K562 (cell line): ENCODE data around the gene USH1G. TPM values are rescaled to one million over a fixed set of nuclear protein-coding genes. Genes with fewer than 3 reads are reported as not detected.
A peak's percentile ranks its signal among the peaks of the same experiment; 100 is the strongest.

Source experiments
- ARHGAP35 ChIP-seq: fragments of 450-650 bp; IDR thresholded peaks from 2 replicates; pipeline ENCODE4 v1.6.1; 2018; ENCODE audit not compliant: partially characterized antibody
- DLX4 ChIP-seq: fragments of 250-450 bp; sonication (Bioruptor Pico); IDR thresholded peaks from 2 replicates; pipeline ENCODE4 v1.6.1; 2021; ENCODE audit warnings: mild to moderate bottlenecking
- EP300 ChIP-seq: IDR thresholded peaks from 2 replicates; pipeline ENCODE4 v1.6.1; 2012; ENCODE audit warnings: low read length, improper control_type of control experiment
- MEF2D ChIP-seq: conservative IDR thresholded peaks from 2 replicates; pipeline ENCODE4 v1.6.1; 2016; ENCODE audit warnings: low read depth, missing genetic modification characterization, missing compliant biosample characterization
- NFATC3 ChIP-seq: fragments of 450-650 bp; IDR thresholded peaks from 2 replicates; pipeline ENCODE4 v1.6.1; 2017; ENCODE audit warnings: mild to moderate bottlenecking
- POLR2AphosphoS5 ChIP-seq: IDR thresholded peaks from 2 replicates; pipeline ENCODE4 v1.6.1; 2011; ENCODE audit warnings: mild to moderate bottlenecking, low read depth, low read length, moderate library complexity; ENCODE audit not compliant: control insufficient read depth, insufficient read depth
- POLR2B ChIP-seq: fragments of 450-650 bp; IDR thresholded peaks from 2 replicates; pipeline ENCODE4 v1.6.1; 2018; ENCODE audit warnings: low read depth; ENCODE audit not compliant: partially characterized antibody
- RUNX1 ChIP-seq: sonication (generic); IDR thresholded peaks from 2 replicates; pipeline ENCODE4 v1.6.1; 2016; ENCODE audit warnings: antibody characterized with exemption, low read depth
- ZFX ChIP-seq: sonication (generic); formaldehyde crosslinking; IDR thresholded peaks from 2 replicates; pipeline ENCODE4 v1.8.0; 2022; ENCODE audit warnings: mild to moderate bottlenecking, missing genetic modification reagents, moderate library complexity
- ZNF717 ChIP-seq: fragments of 250-450 bp; sonication (Bioruptor Pico); IDR thresholded peaks from 2 replicates; pipeline ENCODE4 v1.5.0; 2021
- polyA plus RNA-seq, 8 experiments: library from polyadenylated mRNA; depleted of rRNA in 4 of 8; stranded (reverse) in 5 of 8; unstranded in 3 of 8; fragments of >200 nt; fragmentation: Nextera tagmentation in 2 of 8; fragmentation: Illumina TruSeq in 1 of 8; extraction: Ambion mirVana in 2 of 8; extraction: Trizol in 1 of 8; gene quantifications; 2 replicates each; pipeline versions ENCODE4 v1.2.1 to v1.2.3, GENCODE V29; 2011 to 2014; ENCODE audit warnings: inconsistent platforms in 1 of 8, missing spikeins in 1 of 8
- total RNA-seq, 7 experiments: library from RNA; depleted of rRNA in 6 of 7; stranded (reverse); fragments of >200 nt in 6 of 7; fragmentation: Illumina TruSeq in 2 of 7; extraction: Trizol in 2 of 7; gene quantifications; 2 replicates each; pipeline versions ENCODE4 v1.2.1 to v1.2.3, GENCODE V29; 2011 to 2021; ENCODE audit warnings: low replicate concordance in 1 of 7
- TF ChIP-seq, protein P1 (sequence below), 2 experiments: fragments of 450-650 bp in 1 of 2; sonication (generic) in 1 of 2; formaldehyde crosslinking; conservative IDR thresholded peaks; 2 replicates each; pipeline versions ENCODE4 v1.4.0 to v1.8.1; 2020 to 2022; ENCODE audit warnings: mild to moderate bottlenecking in 1 of 2, missing genetic modification reagents in 1 of 2
- TF ChIP-seq, protein P2 (sequence below): fragments of 450-650 bp; IDR thresholded peaks from 2 replicates; pipeline ENCODE4 v1.6.1; 2016; ENCODE audit warnings: low read depth
- TF ChIP-seq, protein P3 (sequence below): fragments of 450-650 bp; IDR thresholded peaks from one replicate; pipeline ENCODE4 v1.6.1; 2018; ENCODE audit warnings: mild to moderate bottlenecking, moderate library complexity; ENCODE audit not compliant: partially characterized antibody
- TF ChIP-seq, protein P4 (sequence below): IDR thresholded peaks from 2 replicates; pipeline ENCODE4 v1.6.1; 2014; ENCODE audit warnings: antibody characterized with exemption
- TF ChIP-seq, protein P5 (sequence below): sonication (generic); formaldehyde crosslinking; IDR thresholded peaks from 2 replicates; pipeline ENCODE4 v1.9.0; 2022; ENCODE audit warnings: mild to moderate bottlenecking, missing genetic modification reagents

The USH1G gene
- total and polyA plus RNA-seq, 9 of the 15 experiments (the other 6 are each of a cell fraction or from before 2014, with no cell fraction given), result 0.22 to 1.00 (median 0.64) TPM; not detected in 2

DNA sequence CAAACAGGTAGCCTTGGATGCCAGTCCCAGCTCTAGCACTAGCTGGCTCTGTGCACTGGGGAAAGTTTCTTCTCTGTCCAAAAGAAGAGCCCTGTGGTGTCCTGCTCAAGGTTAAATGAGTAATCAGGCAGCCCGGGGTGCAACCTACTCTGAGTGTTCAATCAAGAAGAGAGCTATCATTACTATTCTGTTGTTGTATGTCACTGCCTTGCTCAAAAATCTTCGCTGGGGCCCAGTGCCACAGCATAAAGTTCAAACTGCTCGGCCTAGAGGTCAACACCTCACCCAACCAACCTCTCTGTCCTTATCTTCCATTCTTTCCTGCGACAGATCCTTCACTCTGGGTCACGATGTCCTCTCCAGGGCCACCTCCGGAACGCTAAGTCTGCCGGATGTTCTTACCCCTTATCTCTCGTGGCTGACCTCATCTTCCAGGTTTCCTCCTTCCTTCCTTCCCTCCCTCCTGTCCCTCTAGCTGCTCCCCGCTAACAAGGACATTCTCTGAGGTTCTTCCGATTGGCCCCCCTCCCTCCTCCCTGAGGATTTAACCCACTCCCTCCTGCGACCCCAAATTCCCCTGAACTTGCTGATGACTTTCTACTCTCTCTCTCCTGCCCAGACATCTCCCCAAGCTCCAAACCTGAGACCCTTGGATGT lies 54.7 kb downstream of the USH1G start (continued):
- TF ChIP-seq MEF2D, result peak; percentile 28; the same call in 1 of the 2 replicates
- TF ChIP-seq, protein P1, sequence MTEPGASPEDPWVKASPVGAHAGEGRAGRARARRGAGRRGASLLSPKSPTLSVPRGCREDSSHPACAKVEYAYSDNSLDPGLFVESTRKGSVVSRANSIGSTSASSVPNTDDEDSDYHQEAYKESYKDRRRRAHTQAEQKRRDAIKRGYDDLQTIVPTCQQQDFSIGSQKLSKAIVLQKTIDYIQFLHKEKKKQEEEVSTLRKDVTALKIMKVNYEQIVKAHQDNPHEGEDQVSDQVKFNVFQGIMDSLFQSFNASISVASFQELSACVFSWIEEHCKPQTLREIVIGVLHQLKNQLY (CRISPR knock-in tag; conservative IDR thresholded peaks at IDR 0.05), result no peak
- TF ChIP-seq RUNX1, result no peak
- TF ChIP-seq ARHGAP35, result peak; percentile 53
- TF ChIP-seq NFATC3, result no peak
- peak; percentile 83 for TF ChIP-seq EP300
- TF ChIP-seq DLX4, result no peak
- TF ChIP-seq, protein P2, sequence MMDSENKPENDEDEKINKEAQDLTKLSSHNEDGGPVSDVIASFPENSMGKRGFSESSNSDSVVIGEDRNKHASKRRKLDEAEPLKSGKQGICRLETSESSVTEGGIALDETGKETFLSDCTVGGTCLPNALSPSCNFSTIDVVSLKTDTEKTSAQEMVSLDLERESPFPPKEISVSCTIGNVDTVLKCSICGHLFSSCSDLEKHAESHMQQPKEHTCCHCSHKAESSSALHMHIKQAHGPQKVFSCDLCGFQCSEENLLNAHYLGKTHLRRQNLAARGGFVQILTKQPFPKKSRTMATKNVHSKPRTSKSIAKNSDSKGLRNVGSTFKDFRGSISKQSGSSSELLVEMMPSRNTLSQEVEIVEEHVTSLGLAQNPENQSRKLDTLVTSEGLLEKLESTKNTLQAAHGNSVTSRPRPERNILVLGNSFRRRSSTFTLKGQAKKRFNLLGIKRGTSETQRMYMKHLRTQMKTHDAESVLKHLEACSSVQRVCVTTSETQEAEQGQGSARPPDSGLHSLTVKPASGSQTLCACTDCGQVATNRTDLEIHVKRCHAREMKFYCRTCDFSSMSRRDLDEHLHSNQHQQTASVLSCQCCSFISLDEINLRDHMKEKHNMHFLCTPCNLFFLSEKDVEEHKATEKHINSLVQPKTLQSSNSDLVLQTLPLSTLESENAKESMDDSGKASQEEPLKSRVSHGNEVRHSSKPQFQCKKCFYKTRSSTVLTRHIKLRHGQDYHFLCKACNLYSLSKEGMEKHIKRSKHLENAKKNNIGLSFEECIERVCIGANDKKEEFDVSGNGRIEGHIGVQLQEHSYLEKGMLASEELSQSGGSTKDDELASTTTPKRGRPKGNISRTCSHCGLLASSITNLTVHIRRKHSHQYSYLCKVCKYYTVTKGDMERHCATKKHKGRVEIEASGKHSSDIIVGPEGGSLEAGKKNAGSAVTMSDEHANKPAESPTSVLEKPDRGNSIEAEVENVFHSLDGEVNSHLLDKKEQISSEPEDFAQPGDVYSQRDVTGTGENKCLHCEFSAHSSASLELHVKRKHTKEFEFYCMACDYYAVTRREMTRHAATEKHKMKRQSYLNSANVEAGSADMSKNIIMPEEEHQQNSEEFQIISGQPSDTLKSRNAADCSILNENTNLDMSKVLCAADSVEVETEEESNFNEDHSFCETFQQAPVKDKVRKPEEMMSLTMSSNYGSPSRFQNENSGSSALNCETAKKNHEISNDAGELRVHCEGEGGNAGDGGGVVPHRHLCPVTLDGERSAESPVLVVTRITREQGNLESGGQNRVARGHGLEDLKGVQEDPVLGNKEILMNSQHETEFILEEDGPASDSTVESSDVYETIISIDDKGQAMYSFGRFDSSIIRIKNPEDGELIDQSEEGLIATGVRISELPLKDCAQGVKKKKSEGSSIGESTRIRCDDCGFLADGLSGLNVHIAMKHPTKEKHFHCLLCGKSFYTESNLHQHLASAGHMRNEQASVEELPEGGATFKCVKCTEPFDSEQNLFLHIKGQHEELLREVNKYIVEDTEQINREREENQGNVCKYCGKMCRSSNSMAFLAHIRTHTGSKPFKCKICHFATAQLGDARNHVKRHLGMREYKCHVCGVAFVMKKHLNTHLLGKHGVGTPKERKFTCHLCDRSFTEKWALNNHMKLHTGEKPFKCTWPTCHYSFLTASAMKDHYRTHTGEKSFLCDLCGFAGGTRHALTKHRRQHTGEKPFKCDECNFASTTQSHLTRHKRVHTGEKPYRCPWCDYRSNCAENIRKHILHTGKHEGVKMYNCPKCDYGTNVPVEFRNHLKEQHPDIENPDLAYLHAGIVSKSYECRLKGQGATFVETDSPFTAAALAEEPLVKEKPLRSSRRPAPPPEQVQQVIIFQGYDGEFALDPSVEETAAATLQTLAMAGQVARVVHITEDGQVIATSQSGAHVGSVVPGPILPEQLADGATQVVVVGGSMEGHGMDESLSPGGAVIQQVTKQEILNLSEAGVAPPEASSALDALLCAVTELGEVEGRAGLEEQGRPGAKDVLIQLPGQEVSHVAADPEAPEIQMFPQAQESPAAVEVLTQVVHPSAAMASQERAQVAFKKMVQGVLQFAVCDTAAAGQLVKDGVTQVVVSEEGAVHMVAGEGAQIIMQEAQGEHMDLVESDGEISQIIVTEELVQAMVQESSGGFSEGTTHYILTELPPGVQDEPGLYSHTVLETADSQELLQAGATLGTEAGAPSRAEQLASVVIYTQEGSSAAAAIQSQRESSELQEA, result no peak
- peak; percentile 51 for TF ChIP-seq ZFX (CRISPR knock-in tag)
- no peak for TF ChIP-seq ZNF717
- TF ChIP-seq, protein P3, sequence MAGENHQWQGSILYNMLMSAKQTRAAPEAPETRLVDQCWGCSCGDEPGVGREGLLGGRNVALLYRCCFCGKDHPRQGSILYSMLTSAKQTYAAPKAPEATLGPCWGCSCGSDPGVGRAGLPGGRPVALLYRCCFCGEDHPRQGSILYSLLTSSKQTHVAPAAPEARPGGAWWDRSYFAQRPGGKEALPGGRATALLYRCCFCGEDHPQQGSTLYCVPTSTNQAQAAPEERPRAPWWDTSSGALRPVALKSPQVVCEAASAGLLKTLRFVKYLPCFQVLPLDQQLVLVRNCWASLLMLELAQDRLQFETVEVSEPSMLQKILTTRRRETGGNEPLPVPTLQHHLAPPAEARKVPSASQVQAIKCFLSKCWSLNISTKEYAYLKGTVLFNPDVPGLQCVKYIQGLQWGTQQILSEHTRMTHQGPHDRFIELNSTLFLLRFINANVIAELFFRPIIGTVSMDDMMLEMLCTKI, result no peak
- peak; percentile 64 for TF ChIP-seq POLR2B
- TF ChIP-seq, protein P4, sequence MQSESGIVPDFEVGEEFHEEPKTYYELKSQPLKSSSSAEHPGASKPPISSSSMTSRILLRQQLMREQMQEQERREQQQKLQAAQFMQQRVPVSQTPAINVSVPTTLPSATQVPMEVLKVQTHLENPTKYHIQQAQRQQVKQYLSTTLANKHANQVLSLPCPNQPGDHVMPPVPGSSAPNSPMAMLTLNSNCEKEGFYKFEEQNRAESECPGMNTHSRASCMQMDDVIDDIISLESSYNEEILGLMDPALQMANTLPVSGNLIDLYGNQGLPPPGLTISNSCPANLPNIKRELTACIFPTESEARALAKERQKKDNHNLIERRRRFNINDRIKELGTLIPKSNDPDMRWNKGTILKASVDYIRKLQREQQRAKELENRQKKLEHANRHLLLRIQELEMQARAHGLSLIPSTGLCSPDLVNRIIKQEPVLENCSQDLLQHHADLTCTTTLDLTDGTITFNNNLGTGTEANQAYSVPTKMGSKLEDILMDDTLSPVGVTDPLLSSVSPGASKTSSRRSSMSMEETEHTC, result no peak
- peak; percentile 38; the same call in 1 of the 2 replicates for TF ChIP-seq POLR2AphosphoS5
- TF ChIP-seq, protein P5, sequence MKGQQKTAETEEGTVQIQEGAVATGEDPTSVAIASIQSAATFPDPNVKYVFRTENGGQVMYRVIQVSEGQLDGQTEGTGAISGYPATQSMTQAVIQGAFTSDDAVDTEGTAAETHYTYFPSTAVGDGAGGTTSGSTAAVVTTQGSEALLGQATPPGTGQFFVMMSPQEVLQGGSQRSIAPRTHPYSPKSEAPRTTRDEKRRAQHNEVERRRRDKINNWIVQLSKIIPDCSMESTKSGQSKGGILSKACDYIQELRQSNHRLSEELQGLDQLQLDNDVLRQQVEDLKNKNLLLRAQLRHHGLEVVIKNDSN (CRISPR knock-in tag), result peak; percentile 24; the same call in 1 of the 2 replicates
